Stimulated activated CD8-positive, alpha-beta memory T cell treated with anti-CD3 and anti-CD28 coated beads, Interleukin-4, amount 100 ng/mL, for 4 hours (primary cell): ENCODE data around the gene HTR6.

ENCODE experiments used
- DNase-seq, 2 donors: peaks; one replicate each; pipeline ENCODE4 v3.0.0-alpha.2; 2020; ENCODE audit warnings: low read depth in 2 of 2, low spot score in 1 of 2

HTR6 gene

GRCh38 chr1:19656134-19656779 lies 8.4 kb upstream of the HTR6 start:
- no peak for DNase-seq

- DNase-seq = no peak
These were observed 7.8 kb upstream of the HTR6 start for GRCh38 chr1:19656780-19657466.

- DNase-seq = no peak
These were observed 7.2 kb upstream of the HTR6 start for GRCh38 chr1:19657511-19657910.

- DNase-seq = no peak
These were observed 6.5 kb upstream of the HTR6 start for GRCh38 chr1:19658186-19658585.

GRCh38 chr1:19661721-19662228 lies 2.9 kb upstream of the HTR6 start:
- DNase-seq = no peak

- DNase-seq = no peak
These were observed 2.4 kb upstream of the HTR6 start for GRCh38 chr1:19662313-19662712.

GRCh38 chr1:19665186-19665495 lies 466 bp downstream of the HTR6 start:
- no peak for DNase-seq

- no peak for DNase-seq
These were observed 1.1 kb downstream of the HTR6 start for GRCh38 chr1:19665496-19666465.

GRCh38 chr1:19668888-19669287 lies 4.2 kb downstream of the HTR6 start:
- no peak for DNase-seq

- no peak for DNase-seq
These were observed 6.1 kb downstream of the HTR6 start for GRCh38 chr1:19670787-19671186.

GRCh38 chr1:19672237-19672636 lies 7.6 kb downstream of the HTR6 start:
- DNase-seq = no peak

GRCh38 chr1:19675797-19676196 lies 11.1 kb downstream of the HTR6 start:
- DNase-seq = no peak

GRCh38 chr1:19676438-19676922 lies 11.8 kb downstream of the HTR6 start:
- no peak for DNase-seq

GRCh38 chr1:19678493-19678892 lies 13.8 kb downstream of the HTR6 start:
- DNase-seq = no peak

GRCh38 chr1:19678931-19679453 lies 14.3 kb downstream of the HTR6 start:
- DNase-seq = no peak

GRCh38 chr1:19679691-19680090 lies 15.0 kb downstream of the HTR6 start:
- DNase-seq = no peak

- DNase-seq = no peak
These were observed 16.0 kb downstream of the HTR6 start for GRCh38 chr1:19680644-19681043.

- DNase-seq = no peak
These were observed 17.6 kb downstream of the HTR6 start for GRCh38 chr1:19682257-19682656.

GRCh38 chr1:19682901-19683300 lies 18.2 kb downstream of the HTR6 start:
- DNase-seq = no peak

- DNase-seq = no peak
These were observed 18.7 kb downstream of the HTR6 start for GRCh38 chr1:19683351-19683750.

- DNase-seq = no peak
These were observed 20.0 kb downstream of the HTR6 start for GRCh38 chr1:19684677-19685076.
